Lung (tissue), 12 donors: ENCODE results near the gene MIOS. TPM values are rescaled to one million over a fixed set of nuclear protein-coding genes. Genes with fewer than 3 reads are reported as not detected.

Experiments
- ATAC-seq: fragments of 200-7000 bp; cut with Tn5 transposase; one replicate; pipeline ENCODE4 v1.9.1; 2020; ENCODE audit warnings: moderate number of reproducible peaks; ENCODE audit not compliant: insufficient read depth, low FRiP score
- DNase-seq, 3 donors: peaks; one replicate each; pipeline ENCODE4 v3.0.0-alpha.2; 2013 to 2017
- H3K27ac ChIP-seq, 2 donors: one replicate each; pipeline ENCODE4 v1.5.1; 2013; ENCODE audit warnings: mild to moderate bottlenecking in 2 of 2, moderate library complexity in 2 of 2, control low read depth in 1 of 2, inconsistent platforms in 1 of 2, low read depth in 1 of 2, low read length in 1 of 2
- H3K27me3 ChIP-seq, 3 donors: one replicate each; pipeline ENCODE4 v1.5.1; 2013; ENCODE audit warnings: low read length in 2 of 3; ENCODE audit not compliant: control insufficient read depth in 3 of 3, insufficient read depth in 3 of 3
- H3K36me3 ChIP-seq, 4 donors: one replicate each; pipeline ENCODE4 v1.5.1; 2013; ENCODE audit warnings: low read length in 4 of 4, mild to moderate bottlenecking in 1 of 4, moderate library complexity in 1 of 4; ENCODE audit not compliant: control insufficient read depth in 4 of 4, insufficient read depth in 4 of 4
- H3K4me1 ChIP-seq, 5 donors: one replicate each; pipeline ENCODE4 v1.5.1; 2013; ENCODE audit warnings: low read length in 5 of 5, mild to moderate bottlenecking in 2 of 5, moderate library complexity in 1 of 5; ENCODE audit not compliant: control insufficient read depth in 5 of 5, insufficient read depth in 5 of 5
- H3K4me3 ChIP-seq: one replicate; pipeline ENCODE4 v1.5.1; 2013; ENCODE audit warnings: mild to moderate bottlenecking, control low read depth, moderate library complexity
- H3K9ac ChIP-seq, 2 donors: one replicate each; pipeline ENCODE4 v1.5.1; 2013; ENCODE audit warnings: low read length in 2 of 2, control low read depth in 1 of 2; ENCODE audit not compliant: insufficient read depth in 1 of 2
- H3K9me3 ChIP-seq, 4 donors: one replicate each; pipeline ENCODE4 v1.5.1; 2013; ENCODE audit warnings: low read length in 3 of 4, mild to moderate bottlenecking in 1 of 4, moderate library complexity in 1 of 4; ENCODE audit not compliant: control insufficient read depth in 4 of 4, insufficient read depth in 3 of 4
- WGBS, 2 donors: extraction: QIAGEN DNeasy Blood & Tissue Kit; methylation state at CpG; one replicate each; pipeline ENCODE4 v1.1.7; 2013; 5-methylcytosine and 5-hydroxymethylcytosine counted together
- polyA plus RNA-seq, 2 donors: library from polyadenylated mRNA; stranded (reverse); fragments of 200-250 nt; gene quantifications; one replicate each; pipeline ENCODE4 v1.2.1, GENCODE V29; 2013
- total RNA-seq, 2 donors: library from RNA; depleted of rRNA in 1 of 2; stranded (reverse); fragments of >200 nt in 1 of 2; gene quantifications; one replicate each; pipeline ENCODE4 v1.2.1, GENCODE V29; 2014 to 2021
- TF ChIP-seq, protein P1 (sequence below): IDR thresholded peaks from 2 replicates; pipeline ENCODE4 v1.5.1; 2012; ENCODE audit warnings: mild to moderate bottlenecking; ENCODE audit errors: control extremely low read depth, extremely low read depth
- donor health status: control.
- donor health status: control.
- donor health status: Bipolar disorder and iron deficiency.
- donor health status: healthy.
- donor health status: DM: yes; HTN: yes; CAD: no.

The MIOS gene
- total and polyA plus RNA-seq, 4 donors: 8.7 to 45.6 (median 24.0) TPM

GRCh38 chr7:7630626-7631329 is 64.1 kb downstream of the MIOS start:
- Histone ChIP-seq H3K27ac (no peak overlapping the region), H3K9me3 (no peaks in the 10 kb centered on the region), H3K27me3 (no peaks in the 10 kb centered on the region), H3K4me1 (no peaks in the 10 kb centered on the region), H3K4me3 (no peak overlapping the region), H3K9ac (no peak overlapping the region), H3K36me3 (peaks cover 0 to 3% (median under 1%) of the 10 kb centered on the region in 4 donors)
- TF ChIP-seq, protein P1, sequence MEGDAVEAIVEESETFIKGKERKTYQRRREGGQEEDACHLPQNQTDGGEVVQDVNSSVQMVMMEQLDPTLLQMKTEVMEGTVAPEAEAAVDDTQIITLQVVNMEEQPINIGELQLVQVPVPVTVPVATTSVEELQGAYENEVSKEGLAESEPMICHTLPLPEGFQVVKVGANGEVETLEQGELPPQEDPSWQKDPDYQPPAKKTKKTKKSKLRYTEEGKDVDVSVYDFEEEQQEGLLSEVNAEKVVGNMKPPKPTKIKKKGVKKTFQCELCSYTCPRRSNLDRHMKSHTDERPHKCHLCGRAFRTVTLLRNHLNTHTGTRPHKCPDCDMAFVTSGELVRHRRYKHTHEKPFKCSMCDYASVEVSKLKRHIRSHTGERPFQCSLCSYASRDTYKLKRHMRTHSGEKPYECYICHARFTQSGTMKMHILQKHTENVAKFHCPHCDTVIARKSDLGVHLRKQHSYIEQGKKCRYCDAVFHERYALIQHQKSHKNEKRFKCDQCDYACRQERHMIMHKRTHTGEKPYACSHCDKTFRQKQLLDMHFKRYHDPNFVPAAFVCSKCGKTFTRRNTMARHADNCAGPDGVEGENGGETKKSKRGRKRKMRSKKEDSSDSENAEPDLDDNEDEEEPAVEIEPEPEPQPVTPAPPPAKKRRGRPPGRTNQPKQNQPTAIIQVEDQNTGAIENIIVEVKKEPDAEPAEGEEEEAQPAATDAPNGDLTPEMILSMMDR: no peak
- DNase-seq (no peak), ATAC-seq (no peak)
- WGBS, 2 donors: 96 to 99% methylated on average over 1 of the region's 1 CpG

DNA sequence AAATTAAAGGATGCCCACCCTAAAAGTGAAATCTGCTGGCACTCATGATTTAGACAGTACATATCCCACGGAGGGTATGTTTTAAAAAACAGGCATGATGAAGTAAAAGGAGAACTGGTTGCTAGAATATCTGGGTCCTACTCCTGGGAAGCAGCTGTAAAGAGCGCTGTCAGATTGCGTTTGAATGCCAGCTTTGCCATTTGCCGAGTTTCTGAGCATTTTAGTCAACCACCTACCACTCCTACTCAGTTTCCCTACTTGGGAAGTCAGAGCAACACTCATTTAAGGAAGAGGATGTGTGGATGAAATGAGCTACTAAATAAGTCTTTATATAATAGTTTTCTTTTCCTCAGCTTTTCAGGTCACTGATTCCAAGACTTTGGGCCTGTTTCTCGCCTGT is 72.7 kb downstream of the MIOS start:
- no peak overlapping the region for H3K4me3 ChIP-seq
- ATAC-seq (no peak), DNase-seq (peak in 1 of 3 donors; percentile 18)
- H3K9ac ChIP-seq: peak overlapping the region; percentile 65 to 91
- no peaks in the 10 kb centered on the region for H3K9me3 ChIP-seq
- WGBS, 2 donors: 18 to 24% methylated on average over 5 of the region's 5 CpGs
- peaks cover 1 to 21% (median 7%) of the 10 kb centered on the region in 5 donors for H3K4me1 ChIP-seq
- TF ChIP-seq, protein P1: no peak
- H3K27me3 ChIP-seq: no peaks in the 10 kb centered on the region
- no peak overlapping the region for H3K27ac ChIP-seq
- peaks cover 0 to 9% (median under 1%) of the 10 kb centered on the region in 4 donors for H3K36me3 ChIP-seq

DNA sequence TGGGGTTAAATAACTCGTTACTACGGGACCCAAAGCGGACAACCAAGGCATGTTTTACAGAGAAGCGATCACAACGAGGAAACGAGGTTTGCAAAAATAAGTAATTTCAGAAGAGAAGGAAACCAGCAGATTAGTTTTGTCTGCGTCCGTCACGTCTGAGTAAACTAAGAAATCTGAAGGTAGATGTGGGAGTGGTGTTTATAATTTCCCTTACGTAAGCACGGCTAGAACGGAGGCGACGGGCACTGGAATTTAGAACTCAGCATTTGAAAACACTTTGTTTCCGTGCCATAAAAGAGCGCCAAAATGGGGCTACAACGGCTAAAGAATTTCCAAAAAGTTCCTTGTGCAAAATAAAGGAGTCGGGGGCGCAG is 73.2 kb downstream of the MIOS start:
- ATAC-seq: no peak
- 1% methylated on average over 19 of the region's 19 CpGs for WGBS, 2 donors

More for the DNA sequence above, 73.2 kb downstream of the MIOS start:
- H3K36me3 ChIP-seq: peaks cover 0 to 9% (median under 1%) of the 10 kb centered on the region in 4 donors
- no peaks in the 10 kb centered on the region for H3K9me3 ChIP-seq
- H3K4me3 ChIP-seq: peak overlapping the region; percentile 86
- peak overlapping the region; percentile 35 to 75 for H3K27ac ChIP-seq
- TF ChIP-seq, protein P1: no peak
- H3K9ac ChIP-seq: peak overlapping the region; percentile 65 to 91
- DNase-seq: peak; percentile 13 to 70 (median 63)
- no peaks in the 10 kb centered on the region for H3K27me3 ChIP-seq
- peaks cover 1 to 21% (median 7%) of the 10 kb centered on the region in 5 donors for H3K4me1 ChIP-seq
